GM18526 (cell line): ENCODE data around the gene BEND5.

Experiments
- POLR2A ChIP-seq: IDR thresholded peaks from 3 replicates; pipeline ENCODE4 v1.6.1; 2011; ENCODE audit not compliant: insufficient read length; ENCODE audit errors: extremely low read depth

The BEND5 gene

GRCh38 chr1:48715921-48716320, 60.8 kb downstream of the BEND5 start:
- TF ChIP-seq POLR2A = no peak

- TF ChIP-seq POLR2A = no peak
Measured at GRCh38 chr1:48710915-48711314, 65.8 kb downstream of the BEND5 start.

GRCh38 chr1:48710318-48710717, 66.4 kb downstream of the BEND5 start:
- no peak for TF ChIP-seq POLR2A

- no peak for TF ChIP-seq POLR2A
Measured at GRCh38 chr1:48704736-48705135, 72.0 kb downstream of the BEND5 start.

- TF ChIP-seq POLR2A = no peak
Measured at GRCh38 chr1:48701445-48701844, 75.2 kb downstream of the BEND5 start.

GRCh38 chr1:48697066-48697707, 79.5 kb downstream of the BEND5 start:
- TF ChIP-seq POLR2A = no peak

- no peak for TF ChIP-seq POLR2A
Measured at GRCh38 chr1:48695161-48695560, 81.5 kb downstream of the BEND5 start.

GRCh38 chr1:48693674-48694320, 82.9 kb downstream of the BEND5 start:
- no peak for TF ChIP-seq POLR2A

GRCh38 chr1:48693180-48693579, 83.5 kb downstream of the BEND5 start:
- no peak for TF ChIP-seq POLR2A

GRCh38 chr1:48692235-48692634, 84.5 kb downstream of the BEND5 start:
- TF ChIP-seq POLR2A = no peak

GRCh38 chr1:48691429-48692001, 85.2 kb downstream of the BEND5 start:
- TF ChIP-seq POLR2A = no peak

GRCh38 chr1:48688102-48688760, 88.5 kb downstream of the BEND5 start:
- TF ChIP-seq POLR2A = no peak

- TF ChIP-seq POLR2A = no peak
Measured at GRCh38 chr1:48687282-48688045, 89.2 kb downstream of the BEND5 start.

GRCh38 chr1:48686159-48686558, 90.5 kb downstream of the BEND5 start:
- no peak for TF ChIP-seq POLR2A

- TF ChIP-seq POLR2A = no peak
Measured at GRCh38 chr1:48684381-48684780, 92.3 kb downstream of the BEND5 start.
